Gastroesophageal sphincter (tissue), 3 donors: ENCODE results near the gene JPT1.

Experiments used
- CTCF ChIP-seq, 4 experiments: fragments of 200-600 bp in 2 of 4; fragments of 450-650 bp in 2 of 4; sonication (generic) in 1 of 4; IDR thresholded peaks; one replicate each; pipeline ENCODE4 v1.5.1; 2017 to 2019; ENCODE audit warnings: antibody characterized with exemption in 4 of 4, mild to moderate bottlenecking in 2 of 4, moderate library complexity in 2 of 4
- EP300 ChIP-seq: sonication (generic); formaldehyde crosslinking; IDR thresholded peaks from one replicate; pipeline ENCODE4 v1.6.1; 2017; ENCODE audit warnings: antibody characterized with exemption, mild to moderate bottlenecking
- POLR2A ChIP-seq, 2 donors: fragments of 450-650 bp; IDR thresholded peaks; one replicate each; pipeline ENCODE4 v1.6.1; 2017; ENCODE audit warnings: antibody characterized with exemption in 2 of 2, mild to moderate bottlenecking in 2 of 2, moderate library complexity in 1 of 2
- POLR2AphosphoS5 ChIP-seq: sonication (generic); formaldehyde crosslinking; IDR thresholded peaks from one replicate; pipeline ENCODE4 v1.6.1; 2017; ENCODE audit warnings: antibody characterized with exemption

GRCh38 chr17:75087182-75087557 is 67.1 kb downstream of the JPT1 start:
- TF ChIP-seq CTCF (IDR thresholded peaks at IDR 0.05) (no peak), POLR2A (IDR thresholded peaks at IDR 0.05) (no peak), EP300 (no peak), POLR2AphosphoS5 (no peak)
